Parathyroid adenoma (tissue), 2 donors: Measurements from ENCODE around the gene SLC12A6.

Experiments used
- H2AFZ ChIP-seq: fragments of 300-600 bp; sonication (generic); one replicate; pipeline ENCODE4 v1.7.0; 2017; ENCODE audit warnings: antibody characterized with exemption, mild to moderate bottlenecking
- H3K27ac ChIP-seq: fragments of 300-600 bp; sonication (generic); one replicate; pipeline ENCODE4 v1.7.0; 2017
- H3K27me3 ChIP-seq: fragments of 300-600 bp; sonication (generic); one replicate; pipeline ENCODE4 v1.7.0; 2017; ENCODE audit warnings: low read length; ENCODE audit not compliant: control insufficient read depth, insufficient read depth
- H3K36me3 ChIP-seq: fragments of 300-600 bp; sonication (generic); one replicate; pipeline ENCODE4 v1.7.0; 2017; ENCODE audit warnings: low read length; ENCODE audit not compliant: control insufficient read depth, insufficient read depth
- H3K4me1 ChIP-seq: fragments of 300-600 bp; sonication (generic); one replicate; pipeline ENCODE4 v1.7.0; 2017; ENCODE audit warnings: control low read depth
- H3K4me2 ChIP-seq: fragments of 300-600 bp; sonication (generic); one replicate; pipeline ENCODE4 v1.7.0; 2017; ENCODE audit warnings: low read length
- H3K4me3 ChIP-seq: fragments of 300-600 bp; sonication (generic); one replicate; pipeline ENCODE4 v1.7.0; 2017; ENCODE audit warnings: low read depth, low read length
- H3K79me2 ChIP-seq: fragments of 300-600 bp; sonication (generic); one replicate; pipeline ENCODE4 v1.7.0; 2017; ENCODE audit warnings: control low read depth
- H3K9ac ChIP-seq: fragments of 300-600 bp; sonication (generic); one replicate; pipeline ENCODE4 v1.7.0; 2017; ENCODE audit warnings: mild to moderate bottlenecking
- H3K9me3 ChIP-seq: fragments of 300-600 bp; sonication (generic); one replicate; pipeline ENCODE4 v1.7.0; 2017; ENCODE audit warnings: low read length; ENCODE audit not compliant: control insufficient read depth
- TF ChIP-seq, protein P1 (sequence below): fragments of 300-600 bp; sonication (generic); IDR thresholded peaks from one replicate; pipeline ENCODE4 v1.7.0; 2017; ENCODE audit warnings: antibody characterized with exemption, mild to moderate bottlenecking
- donor health status: primary hyperparathyroidism.

Gene SLC12A6

DNA sequence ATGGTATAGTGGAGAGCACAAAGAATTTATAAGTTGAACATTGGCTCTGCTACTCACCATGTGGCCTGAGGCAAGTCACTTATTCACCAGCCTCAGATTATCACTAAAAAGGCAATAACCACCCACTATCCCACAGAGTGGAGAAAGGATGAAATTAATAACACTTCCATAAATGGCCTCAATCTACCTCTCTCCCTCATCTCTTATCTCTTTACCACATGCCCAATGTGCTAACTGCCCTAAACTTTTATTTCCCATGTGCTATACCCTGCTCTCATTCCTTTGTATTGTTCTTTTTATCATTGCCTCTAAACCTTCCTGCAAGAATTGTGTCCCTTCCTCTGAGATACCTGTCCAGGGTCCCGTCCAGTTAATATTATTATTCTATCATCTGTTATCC lies 26.0 kb downstream of the SLC12A6 start:
- no peaks in the 10 kb centered on the region for H3K79me2 ChIP-seq
- no peak overlapping the region for H2AFZ ChIP-seq
- no peaks in the 10 kb centered on the region for H3K4me1 ChIP-seq
- H3K36me3 ChIP-seq, result no peaks in the 10 kb centered on the region
- H3K27ac ChIP-seq, result no peak overlapping the region
- H3K27me3 ChIP-seq, result no peaks in the 10 kb centered on the region
- no peaks in the 10 kb centered on the region for H3K9me3 ChIP-seq
- H3K4me3 ChIP-seq, result no peak overlapping the region
- H3K9ac ChIP-seq, result no peak overlapping the region
- no peak overlapping the region for H3K4me2 ChIP-seq
- TF ChIP-seq, protein P1, sequence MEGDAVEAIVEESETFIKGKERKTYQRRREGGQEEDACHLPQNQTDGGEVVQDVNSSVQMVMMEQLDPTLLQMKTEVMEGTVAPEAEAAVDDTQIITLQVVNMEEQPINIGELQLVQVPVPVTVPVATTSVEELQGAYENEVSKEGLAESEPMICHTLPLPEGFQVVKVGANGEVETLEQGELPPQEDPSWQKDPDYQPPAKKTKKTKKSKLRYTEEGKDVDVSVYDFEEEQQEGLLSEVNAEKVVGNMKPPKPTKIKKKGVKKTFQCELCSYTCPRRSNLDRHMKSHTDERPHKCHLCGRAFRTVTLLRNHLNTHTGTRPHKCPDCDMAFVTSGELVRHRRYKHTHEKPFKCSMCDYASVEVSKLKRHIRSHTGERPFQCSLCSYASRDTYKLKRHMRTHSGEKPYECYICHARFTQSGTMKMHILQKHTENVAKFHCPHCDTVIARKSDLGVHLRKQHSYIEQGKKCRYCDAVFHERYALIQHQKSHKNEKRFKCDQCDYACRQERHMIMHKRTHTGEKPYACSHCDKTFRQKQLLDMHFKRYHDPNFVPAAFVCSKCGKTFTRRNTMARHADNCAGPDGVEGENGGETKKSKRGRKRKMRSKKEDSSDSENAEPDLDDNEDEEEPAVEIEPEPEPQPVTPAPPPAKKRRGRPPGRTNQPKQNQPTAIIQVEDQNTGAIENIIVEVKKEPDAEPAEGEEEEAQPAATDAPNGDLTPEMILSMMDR, result no peak

DNA sequence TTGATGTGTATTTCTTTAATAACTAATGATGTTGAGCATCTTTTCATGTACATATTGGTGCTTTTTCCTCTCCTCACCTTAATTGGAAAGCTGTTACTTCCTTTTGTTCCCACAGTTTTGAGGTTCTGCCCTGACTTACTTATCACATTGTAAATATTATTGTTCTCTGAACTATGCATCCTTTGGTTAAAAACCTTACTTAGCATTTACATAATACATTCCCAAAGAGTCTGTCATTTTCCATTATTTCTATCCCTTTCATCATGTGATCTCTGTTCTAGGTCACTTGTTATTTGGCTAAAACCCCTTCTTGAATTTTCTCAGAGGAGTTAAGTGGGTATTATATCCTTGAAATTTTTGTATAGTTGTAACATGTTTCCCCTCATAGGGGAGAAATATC lies 33.0 kb downstream of the SLC12A6 start:
- no peaks in the 10 kb centered on the region for H3K4me1 ChIP-seq
- H3K9me3 ChIP-seq, result no peaks in the 10 kb centered on the region
- no peak overlapping the region for H3K27ac ChIP-seq
- TF ChIP-seq, protein P1, result no peak
- no peak overlapping the region for H2AFZ ChIP-seq
- H3K4me3 ChIP-seq, result no peak overlapping the region
- no peak overlapping the region for H3K9ac ChIP-seq
- no peaks in the 10 kb centered on the region for H3K36me3 ChIP-seq
- H3K4me2 ChIP-seq, result no peak overlapping the region
- H3K27me3 ChIP-seq, result no peaks in the 10 kb centered on the region
- no peaks in the 10 kb centered on the region for H3K79me2 ChIP-seq

DNA sequence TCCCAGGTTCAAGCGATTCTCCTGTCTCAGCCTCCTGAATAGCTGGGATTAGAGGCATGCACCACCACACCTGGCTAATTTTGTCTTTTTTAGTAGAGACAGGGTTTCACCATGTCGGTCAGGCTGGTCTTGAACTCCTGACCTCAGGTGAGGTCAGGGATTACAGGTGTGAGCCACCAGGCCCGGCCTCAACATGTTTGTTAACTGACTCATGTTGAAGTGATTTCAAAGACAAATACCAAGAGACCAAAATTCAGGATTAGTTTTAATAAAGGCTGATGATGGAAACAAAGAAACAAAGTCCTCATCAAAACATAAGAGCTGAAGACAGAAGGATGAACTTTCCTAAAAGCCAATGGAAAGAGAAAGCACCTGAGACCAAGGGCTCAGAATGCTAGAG lies 36.5 kb downstream of the SLC12A6 start:
- Histone ChIP-seq H3K4me2 (no peak overlapping the region), H3K9me3 (no peaks in the 10 kb centered on the region), H3K4me1 (no peaks in the 10 kb centered on the region), H3K79me2 (no peaks in the 10 kb centered on the region), H2AFZ (no peak overlapping the region), H3K27ac (no peak overlapping the region), H3K4me3 (no peak overlapping the region), H3K27me3 (no peaks in the 10 kb centered on the region), H3K9ac (no peak overlapping the region), H3K36me3 (no peaks in the 10 kb centered on the region)
- TF ChIP-seq, protein P1, result no peak

DNA sequence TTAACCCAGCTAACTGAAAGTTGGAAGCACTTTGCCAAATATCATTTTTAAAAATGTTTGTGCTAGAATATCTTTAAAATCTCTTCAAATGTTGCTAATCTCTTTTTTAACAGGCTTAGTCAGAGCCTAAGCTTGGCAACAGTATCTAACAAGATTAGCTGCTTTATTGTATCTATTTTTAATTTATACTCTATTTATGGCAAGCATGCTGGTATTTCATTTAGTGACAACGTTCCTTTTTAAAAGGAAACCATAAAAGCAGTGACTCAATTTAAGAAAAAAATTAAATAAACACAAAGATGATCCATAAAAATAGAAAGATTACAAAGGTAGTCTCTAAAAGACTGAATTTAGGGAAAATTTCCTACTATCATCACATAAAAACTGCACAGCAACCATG lies 40.5 kb downstream of the SLC12A6 start:
- H3K9me3 ChIP-seq, result no peaks in the 10 kb centered on the region
- no peaks in the 10 kb centered on the region for H3K4me1 ChIP-seq
- H3K4me3 ChIP-seq, result no peak overlapping the region
- H2AFZ ChIP-seq, result no peak overlapping the region
- H3K9ac ChIP-seq, result no peak overlapping the region
- no peaks in the 10 kb centered on the region for H3K36me3 ChIP-seq
- TF ChIP-seq, protein P1, result no peak
- no peak overlapping the region for H3K27ac ChIP-seq
- no peaks in the 10 kb centered on the region for H3K79me2 ChIP-seq
- no peaks in the 10 kb centered on the region for H3K27me3 ChIP-seq
- H3K4me2 ChIP-seq, result no peak overlapping the region

DNA sequence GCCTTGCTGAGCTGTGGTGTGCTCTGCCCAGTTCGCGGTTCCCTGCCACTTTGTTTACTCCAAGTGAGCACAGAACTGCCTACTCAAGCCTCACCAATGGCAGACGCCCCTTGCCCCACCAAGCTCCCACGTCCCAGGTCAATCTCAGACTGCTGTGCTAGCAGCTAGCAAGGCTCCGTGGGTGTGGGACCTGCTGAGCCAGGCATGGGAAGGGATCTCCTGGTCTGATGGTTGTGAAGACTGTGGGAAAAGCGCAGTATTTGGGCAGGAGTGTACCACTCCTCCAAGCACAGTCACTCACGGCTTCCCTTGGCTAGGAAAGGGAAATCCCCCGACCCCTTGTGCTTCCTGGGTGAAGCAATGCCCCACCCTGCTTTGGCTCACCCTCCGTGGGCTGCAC lies 45.0 kb downstream of the SLC12A6 start:
- Histone ChIP-seq H3K4me3 (no peak overlapping the region), H3K9me3 (no peaks in the 10 kb centered on the region), H3K27ac (no peak overlapping the region), H3K4me1 (no peaks in the 10 kb centered on the region), H3K4me2 (no peak overlapping the region), H3K9ac (no peak overlapping the region), H2AFZ (no peak overlapping the region), H3K36me3 (no peaks in the 10 kb centered on the region), H3K27me3 (no peaks in the 10 kb centered on the region), H3K79me2 (no peaks in the 10 kb centered on the region)
- TF ChIP-seq, protein P1, result no peak
